ENCODE results near the gene FMN2. TPM values are rescaled to one million over a fixed set of nuclear protein-coding genes. Genes with fewer than 3 reads are reported as not detected.

The FMN2 gene
- total and polyA plus RNA-seq, 2 donors (not counting 1 experiment from before 2014, with no cell fraction given) = 8.0 to 13.7 TPM

DNA sequence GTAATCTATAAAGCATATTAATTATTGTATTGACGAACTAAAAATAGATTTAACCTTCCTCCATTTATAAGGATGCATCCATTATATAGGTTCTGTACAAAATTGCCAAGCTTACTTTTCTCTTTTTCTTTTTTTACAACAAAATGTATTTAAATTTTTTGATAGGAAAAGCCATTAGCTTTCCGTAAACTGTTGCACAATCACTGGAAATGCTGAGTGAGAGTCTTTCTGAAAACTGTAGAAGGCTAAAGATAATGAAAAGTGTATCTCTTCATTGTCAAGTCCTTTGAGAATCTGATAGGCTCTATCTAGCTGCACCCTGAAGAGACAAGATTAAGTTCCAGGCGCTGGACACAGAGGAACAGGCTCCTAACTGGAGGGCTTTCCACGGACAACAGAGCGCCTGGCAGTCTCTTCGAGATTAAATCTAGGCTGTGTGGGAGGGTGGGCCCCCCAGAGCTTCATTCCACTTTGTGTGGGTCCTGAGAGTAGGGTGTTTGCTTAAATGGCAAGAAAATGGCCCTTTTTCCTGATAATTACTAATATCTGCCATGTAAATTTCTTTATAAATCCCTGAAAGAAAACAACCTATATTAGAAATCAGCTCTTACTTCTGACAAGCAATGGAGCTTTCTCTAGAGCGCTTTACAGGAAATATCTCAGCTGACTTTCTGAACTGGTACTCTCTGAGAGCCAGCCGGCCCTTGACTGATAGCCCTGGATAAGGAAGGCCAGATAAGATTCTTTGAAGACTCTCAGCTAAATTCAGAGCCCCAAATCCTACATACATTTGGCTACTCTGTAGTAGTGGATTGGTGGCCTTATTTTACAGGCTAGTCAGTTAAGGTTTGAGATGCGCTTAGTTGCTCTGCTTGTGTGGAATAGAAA, 108.3 kb downstream of the FMN2 start:
- no peaks in the 10 kb centered on the region for H3K79me2 ChIP-seq (ENCODE audit: control insufficient read depth, insufficient read depth, low read length)
- peak overlapping the region; percentile 46 for H2AFZ ChIP-seq (ENCODE audit: low read length)
- no peak overlapping the region for H3K4me3 ChIP-seq (replicated peaks in 1 of 4; ENCODE audit: control extremely low read depth in 1 of 4, insufficient read depth in 1 of 4, low read depth in 3 of 4, low read length in 4 of 4)
- no peak overlapping the region for H3K4me2 ChIP-seq (ENCODE audit: extremely low read depth, insufficient read depth, low read length)
- TF ChIP-seq, protein P1, sequence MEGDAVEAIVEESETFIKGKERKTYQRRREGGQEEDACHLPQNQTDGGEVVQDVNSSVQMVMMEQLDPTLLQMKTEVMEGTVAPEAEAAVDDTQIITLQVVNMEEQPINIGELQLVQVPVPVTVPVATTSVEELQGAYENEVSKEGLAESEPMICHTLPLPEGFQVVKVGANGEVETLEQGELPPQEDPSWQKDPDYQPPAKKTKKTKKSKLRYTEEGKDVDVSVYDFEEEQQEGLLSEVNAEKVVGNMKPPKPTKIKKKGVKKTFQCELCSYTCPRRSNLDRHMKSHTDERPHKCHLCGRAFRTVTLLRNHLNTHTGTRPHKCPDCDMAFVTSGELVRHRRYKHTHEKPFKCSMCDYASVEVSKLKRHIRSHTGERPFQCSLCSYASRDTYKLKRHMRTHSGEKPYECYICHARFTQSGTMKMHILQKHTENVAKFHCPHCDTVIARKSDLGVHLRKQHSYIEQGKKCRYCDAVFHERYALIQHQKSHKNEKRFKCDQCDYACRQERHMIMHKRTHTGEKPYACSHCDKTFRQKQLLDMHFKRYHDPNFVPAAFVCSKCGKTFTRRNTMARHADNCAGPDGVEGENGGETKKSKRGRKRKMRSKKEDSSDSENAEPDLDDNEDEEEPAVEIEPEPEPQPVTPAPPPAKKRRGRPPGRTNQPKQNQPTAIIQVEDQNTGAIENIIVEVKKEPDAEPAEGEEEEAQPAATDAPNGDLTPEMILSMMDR (conservative IDR thresholded peaks at IDR 0.05 in 1 of 2, IDR thresholded peaks at IDR 0.05 in 1 of 2; ENCODE audit: low read depth in 1 of 2, low read length in 2 of 2) = no peak
- no peak for TF ChIP-seq EZH2 (IDR thresholded peaks at IDR 0.05; ENCODE audit: low read length, missing control alignments)
- no peaks in the 10 kb centered on the region for H3K27me3 ChIP-seq (ENCODE audit: control insufficient read depth, insufficient read depth, low read length)
- H3K27ac ChIP-seq (ENCODE audit: insufficient read depth, low read length) = no peak overlapping the region
- H3K9me3 ChIP-seq (ENCODE audit: control insufficient read depth, insufficient read depth, low read depth, low read length) = no peaks in the 10 kb centered on the region
- H3K4me1 ChIP-seq (ENCODE audit: control insufficient read depth, extremely low read depth, insufficient read depth, low read length) = no peaks in the 10 kb centered on the region
- no peaks in the 10 kb centered on the region for H3K36me3 ChIP-seq (ENCODE audit: control insufficient read depth, insufficient read depth, low read length)
- no peak for DNase-seq (ENCODE audit: low read depth in 2 of 2)
- H3K9ac ChIP-seq (ENCODE audit: insufficient read depth, low read length) = no peak overlapping the region
- H4K20me1 ChIP-seq (ENCODE audit: control insufficient read depth, extremely low read depth, insufficient read depth, low read length) = no peaks in the 10 kb centered on the region

DNA sequence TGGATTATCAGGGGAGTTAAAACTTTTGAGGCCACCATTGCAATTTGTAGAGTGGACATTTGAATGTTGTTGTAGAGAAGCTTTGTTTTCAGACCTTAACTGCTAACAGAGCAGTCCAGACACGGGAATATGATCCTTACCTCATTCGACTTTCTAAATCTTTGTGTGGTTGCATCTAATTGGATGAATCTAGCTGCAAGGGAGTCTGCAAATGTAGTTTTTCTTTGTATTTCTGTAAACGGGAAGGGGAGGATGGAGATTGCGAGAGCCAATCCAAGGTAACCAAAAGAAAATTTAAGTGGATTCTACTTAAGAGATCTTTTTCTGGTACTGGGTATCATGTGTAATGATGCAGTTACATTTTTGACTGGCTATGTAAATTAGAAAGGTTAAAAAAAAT, 110.2 kb downstream of the FMN2 start:
- Histone ChIP-seq H3K36me3 (ENCODE audit: control insufficient read depth, insufficient read depth, low read length) (no peaks in the 10 kb centered on the region), H4K20me1 (ENCODE audit: control insufficient read depth, extremely low read depth, insufficient read depth, low read length) (no peaks in the 10 kb centered on the region), H3K4me3 (replicated peaks in 1 of 4; ENCODE audit: control extremely low read depth in 1 of 4, insufficient read depth in 1 of 4, low read depth in 3 of 4, low read length in 4 of 4) (no peak overlapping the region), H3K79me2 (ENCODE audit: control insufficient read depth, insufficient read depth, low read length) (no peaks in the 10 kb centered on the region), H3K9ac (ENCODE audit: insufficient read depth, low read length) (no peak overlapping the region), H2AFZ (ENCODE audit: low read length) (no peak overlapping the region), H3K27me3 (ENCODE audit: control insufficient read depth, insufficient read depth, low read length) (no peaks in the 10 kb centered on the region), H3K9me3 (ENCODE audit: control insufficient read depth, insufficient read depth, low read depth, low read length) (no peaks in the 10 kb centered on the region), H3K4me2 (ENCODE audit: extremely low read depth, insufficient read depth, low read length) (no peak overlapping the region), H3K27ac (ENCODE audit: insufficient read depth, low read length) (no peak overlapping the region), H3K4me1 (ENCODE audit: control insufficient read depth, extremely low read depth, insufficient read depth, low read length) (no peaks in the 10 kb centered on the region)
- DNase-seq (ENCODE audit: low read depth in 2 of 2) = no peak
- TF ChIP-seq, protein P1 (conservative IDR thresholded peaks at IDR 0.05 in 1 of 2, IDR thresholded peaks at IDR 0.05 in 1 of 2; ENCODE audit: low read depth in 1 of 2, low read length in 2 of 2) = no peak
- TF ChIP-seq EZH2 (IDR thresholded peaks at IDR 0.05; ENCODE audit: low read length, missing control alignments) = no peak

DNA sequence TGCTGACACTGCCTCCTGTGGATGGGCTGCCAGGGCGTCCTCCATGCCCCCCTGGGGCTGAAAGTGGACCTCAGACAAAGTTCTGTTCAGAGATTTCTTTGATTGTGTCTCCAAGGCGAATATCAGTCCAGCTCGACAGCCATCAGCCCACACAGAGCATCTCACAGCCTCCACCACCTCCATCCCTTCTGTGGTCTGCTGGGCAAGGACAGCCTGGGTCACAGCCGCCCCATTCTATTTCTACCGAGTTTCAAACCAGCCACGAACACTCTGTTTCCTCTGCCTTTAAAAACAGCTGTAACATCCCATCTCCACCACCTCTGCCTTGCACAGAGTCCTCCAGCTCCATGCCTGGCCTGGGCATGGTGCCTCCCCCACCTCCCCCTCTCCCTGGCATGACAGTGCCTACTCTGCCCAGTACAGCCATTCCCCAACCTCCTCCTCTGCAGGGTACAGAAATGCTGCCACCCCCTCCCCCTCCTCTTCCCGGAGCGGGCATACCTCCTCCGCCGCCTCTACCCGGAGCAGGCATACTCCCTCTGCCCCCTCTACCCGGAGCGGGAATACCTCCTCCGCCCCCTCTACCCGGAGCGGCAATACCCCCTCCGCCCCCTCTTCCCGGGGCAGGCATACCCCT, 115.5 kb downstream of the FMN2 start:
- TF ChIP-seq, protein P1 (conservative IDR thresholded peaks at IDR 0.05 in 1 of 2, IDR thresholded peaks at IDR 0.05 in 1 of 2; ENCODE audit: low read depth in 1 of 2, low read length in 2 of 2) = no peak
- no peak for TF ChIP-seq EZH2 (IDR thresholded peaks at IDR 0.05; ENCODE audit: low read length, missing control alignments)
- Histone ChIP-seq H3K36me3 (ENCODE audit: control insufficient read depth, insufficient read depth, low read length) (no peaks in the 10 kb centered on the region), H3K4me3 (replicated peaks in 1 of 4; ENCODE audit: control extremely low read depth in 1 of 4, insufficient read depth in 1 of 4, low read depth in 3 of 4, low read length in 4 of 4) (no peak overlapping the region), H3K79me2 (ENCODE audit: control insufficient read depth, insufficient read depth, low read length) (no peaks in the 10 kb centered on the region), H3K27ac (ENCODE audit: insufficient read depth, low read length) (no peak overlapping the region), H3K9me3 (ENCODE audit: control insufficient read depth, insufficient read depth, low read depth, low read length) (no peaks in the 10 kb centered on the region), H3K9ac (ENCODE audit: insufficient read depth, low read length) (no peak overlapping the region), H3K4me2 (ENCODE audit: extremely low read depth, insufficient read depth, low read length) (no peak overlapping the region), H3K27me3 (ENCODE audit: control insufficient read depth, insufficient read depth, low read length) (no peaks in the 10 kb centered on the region), H4K20me1 (ENCODE audit: control insufficient read depth, extremely low read depth, insufficient read depth, low read length) (no peaks in the 10 kb centered on the region), H2AFZ (ENCODE audit: low read length) (no peak overlapping the region), H3K4me1 (ENCODE audit: control insufficient read depth, extremely low read depth, insufficient read depth, low read length) (peaks cover 5% of the 10 kb centered on the region)
- no peak for DNase-seq (ENCODE audit: low read depth in 2 of 2)
